Hematopoietic multipotent progenitor cell treated with erythropoietin and hydrocortisone succinate and interleukin-3 and kit ligand, for 4 days (in vitro differentiated cells): ENCODE results near the gene RSPH1.

Experiments
- DNase-seq: peaks from one replicate; pipeline ENCODE4 v3.0.0-alpha.2; 2015

RSPH1 gene

GRCh38 chr21:42512346-42513034 is 16.5 kb upstream of the RSPH1 start:
- no peak for DNase-seq

- no peak for DNase-seq
Measured at GRCh38 chr21:42509244-42509643, 13.2 kb upstream of the RSPH1 start.

- no peak for DNase-seq
Measured at GRCh38 chr21:42508371-42508770, 12.3 kb upstream of the RSPH1 start.

GRCh38 chr21:42507418-42507817 is 11.4 kb upstream of the RSPH1 start:
- no peak for DNase-seq

GRCh38 chr21:42505090-42505726 is 9.2 kb upstream of the RSPH1 start:
- no peak for DNase-seq

- DNase-seq = peak; percentile 97
Measured at GRCh38 chr21:42503711-42504110, 7.7 kb upstream of the RSPH1 start.

- no peak for DNase-seq
Measured at GRCh38 chr21:42500736-42501135, 4.7 kb upstream of the RSPH1 start.

GRCh38 chr21:42500225-42500624 is 4.2 kb upstream of the RSPH1 start:
- no peak for DNase-seq

- DNase-seq = no peak
Measured at GRCh38 chr21:42499444-42500112, 3.6 kb upstream of the RSPH1 start.

- no peak for DNase-seq
Measured at GRCh38 chr21:42498012-42498411, 2.0 kb upstream of the RSPH1 start.

GRCh38 chr21:42496839-42497202 is 797 bp upstream of the RSPH1 start:
- no peak for DNase-seq

GRCh38 chr21:42495765-42496119 is 282 bp downstream of the RSPH1 start:
- DNase-seq = no peak

GRCh38 chr21:42495027-42495426 is 997 bp downstream of the RSPH1 start:
- DNase-seq = no peak

GRCh38 chr21:42493109-42494060 is 2.6 kb downstream of the RSPH1 start:
- DNase-seq = no peak

GRCh38 chr21:42492201-42492600 is 3.8 kb downstream of the RSPH1 start:
- DNase-seq = no peak

GRCh38 chr21:42491328-42491727 is 4.7 kb downstream of the RSPH1 start:
- no peak for DNase-seq

GRCh38 chr21:42490720-42491119 is 5.3 kb downstream of the RSPH1 start:
- peak; percentile 75 for DNase-seq

GRCh38 chr21:42489991-42490390 is 6.0 kb downstream of the RSPH1 start:
- no peak for DNase-seq

- DNase-seq = no peak
Measured at GRCh38 chr21:42489006-42489563, 6.9 kb downstream of the RSPH1 start.

- DNase-seq = peak; percentile 69
Measured at GRCh38 chr21:42486531-42486930, 9.5 kb downstream of the RSPH1 start.

- no peak for DNase-seq
Measured at GRCh38 chr21:42486072-42486471, 10.0 kb downstream of the RSPH1 start.

GRCh38 chr21:42484966-42485365 is 11.1 kb downstream of the RSPH1 start:
- DNase-seq = no peak

- no peak for DNase-seq
Measured at GRCh38 chr21:42481169-42481568, 14.9 kb downstream of the RSPH1 start.
